GM19467 (cell line): ENCODE data around the gene HGFAC.

ENCODE experiments used
- ATAC-seq: cut with Tn5 transposase; IDR thresholded peaks from one replicate; pipeline ENCODE4 v1.9.1; 2021; ENCODE audit warnings: mild to moderate bottlenecking, moderate library complexity; ENCODE audit not compliant: unreplicated experiment

Gene HGFAC

GRCh38 chr4:3441501-3442459, at the start of gene HGFAC:
Gene HGFAC, plus strand, starts transcription at chr4:3441968. Its CDS starts 34 bp downstream, at chr4:3442002.
- ATAC-seq, result no peak

- ATAC-seq, result no peak
Measured at GRCh38 chr4:3392321-3392720, 49.4 kb upstream of the HGFAC start.

DNA sequence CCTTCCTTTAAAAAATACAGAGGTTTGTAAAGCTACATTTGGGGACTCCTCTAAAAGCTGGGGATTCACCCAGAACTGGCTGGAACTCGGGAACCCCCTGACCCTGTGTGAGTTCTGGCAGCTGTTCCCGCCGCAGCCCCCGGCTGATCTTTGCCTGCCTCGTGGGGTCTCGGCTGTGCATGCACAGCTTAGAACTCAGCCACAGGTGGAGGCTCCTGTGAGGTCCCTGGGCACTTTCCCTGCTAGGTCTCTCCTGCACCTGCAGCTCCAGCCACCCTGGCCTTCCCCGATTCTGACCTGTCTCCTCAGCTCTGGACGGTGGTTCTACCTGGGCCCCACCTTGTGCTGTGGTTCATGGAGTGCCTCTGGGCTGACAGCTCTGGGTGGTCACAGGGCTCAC, 48.6 kb upstream of the HGFAC start:
- no peak for ATAC-seq

- no peak for ATAC-seq
Measured at GRCh38 chr4:3396600-3396999, 45.2 kb upstream of the HGFAC start.

DNA sequence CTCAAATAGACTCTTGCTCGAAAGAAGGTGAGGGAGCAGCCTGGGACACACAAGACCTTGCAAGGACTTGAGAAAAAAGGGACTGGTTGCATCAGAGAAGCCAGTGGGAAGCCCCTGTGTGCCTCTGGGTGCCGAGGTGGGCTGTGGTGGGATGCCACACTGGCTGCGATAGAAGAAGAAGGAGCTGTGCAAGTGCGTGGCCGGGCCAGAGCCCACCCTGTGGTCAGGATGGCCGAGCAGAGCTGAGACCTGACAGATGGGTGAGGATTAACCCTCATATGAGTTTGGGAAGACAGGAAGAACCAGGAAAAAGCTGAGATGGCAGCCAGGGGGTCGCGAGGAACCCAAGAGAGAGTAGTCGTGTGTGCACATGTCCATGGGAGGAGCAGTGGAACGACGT, 44.6 kb upstream of the HGFAC start:
- ATAC-seq, result no peak

- ATAC-seq, result no peak
Measured at GRCh38 chr4:3399277-3400194, 42.2 kb upstream of the HGFAC start.

DNA sequence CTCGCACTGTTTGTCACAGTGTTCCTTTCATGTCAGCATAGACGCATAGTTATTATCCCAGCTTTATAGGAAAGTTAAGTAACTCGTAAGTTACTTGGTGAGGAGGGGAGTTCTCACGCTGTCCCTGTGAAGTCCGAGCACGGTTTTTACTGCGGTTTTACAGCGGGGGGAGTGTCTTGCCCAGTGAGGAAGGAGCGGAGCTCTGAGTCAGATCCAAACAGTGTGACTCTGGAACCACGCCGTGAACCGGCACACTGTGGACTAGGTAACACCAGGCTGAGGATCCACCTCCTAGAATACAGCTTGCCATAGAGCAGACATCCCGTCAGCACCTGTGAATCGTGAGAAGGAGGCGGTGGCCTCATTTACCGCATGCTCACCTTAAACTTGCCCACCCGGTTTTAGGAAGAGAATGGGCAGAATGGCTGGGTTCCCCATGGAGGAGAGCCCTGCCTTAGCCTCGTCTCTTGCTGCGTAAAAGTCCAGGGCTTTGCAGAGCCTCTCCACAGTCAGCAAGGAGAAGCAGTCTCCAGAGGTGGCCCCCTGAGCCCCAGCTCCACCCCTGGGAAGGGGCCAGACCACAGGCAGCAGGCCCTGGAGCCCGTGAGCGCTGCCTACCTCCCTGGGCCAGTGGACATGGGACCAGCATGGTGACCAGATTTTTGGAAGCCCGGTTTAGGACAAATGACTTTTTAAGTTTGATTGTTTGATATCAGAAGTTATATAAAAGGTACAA, 40.2 kb upstream of the HGFAC start:
- no peak for ATAC-seq

- ATAC-seq, result no peak
Measured at GRCh38 chr4:3402491-3403347, 39.0 kb upstream of the HGFAC start.

- no peak for ATAC-seq
Measured at GRCh38 chr4:3403348-3403906, 38.3 kb upstream of the HGFAC start.

DNA sequence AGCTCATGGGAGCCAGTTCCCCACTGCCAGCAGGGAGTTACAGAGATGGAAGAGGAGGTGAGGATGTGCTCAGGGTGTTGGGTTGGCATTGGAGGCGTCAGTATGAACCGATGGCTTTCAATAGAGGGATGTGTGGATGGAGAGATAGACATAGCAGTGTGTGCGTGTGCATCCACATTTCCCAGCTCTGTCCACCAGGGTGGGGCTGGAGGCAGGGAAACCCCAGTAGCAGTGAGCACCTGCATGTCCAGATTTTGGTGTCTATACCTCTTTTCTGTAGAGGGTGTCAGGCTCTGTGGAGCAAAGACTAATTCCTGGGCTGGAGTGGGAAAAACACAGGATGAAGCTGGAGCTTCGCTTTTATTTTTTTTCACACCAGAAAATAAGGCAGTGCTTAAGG, 37.2 kb upstream of the HGFAC start:
- ATAC-seq, result no peak

GRCh38 chr4:3405176-3405575, 36.6 kb upstream of the HGFAC start:
- ATAC-seq, result no peak

DNA sequence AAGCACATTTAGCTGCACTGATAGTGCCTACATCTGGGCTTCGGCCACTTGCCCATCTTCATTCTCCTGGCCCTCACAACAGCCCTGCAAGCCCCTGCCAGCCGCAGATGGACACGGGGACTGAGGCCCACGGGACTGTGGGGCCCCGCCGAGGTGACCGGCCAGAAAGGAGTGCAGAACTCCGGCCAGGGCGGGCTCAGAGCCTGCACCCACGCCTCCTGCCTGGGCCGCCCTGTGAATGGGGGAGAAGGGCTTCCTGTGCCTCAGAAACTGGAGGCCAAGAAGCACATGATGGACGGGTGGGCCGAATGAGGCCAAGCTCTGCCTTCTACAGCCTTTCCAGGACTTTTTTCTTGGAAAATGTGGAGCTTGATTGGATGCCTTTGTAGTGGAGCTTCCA, 35.7 kb upstream of the HGFAC start:
- no peak for ATAC-seq

GRCh38 chr4:3406431-3406830, 35.3 kb upstream of the HGFAC start:
- ATAC-seq, result no peak

GRCh38 chr4:3407171-3407771, 34.5 kb upstream of the HGFAC start:
- no peak for ATAC-seq

DNA sequence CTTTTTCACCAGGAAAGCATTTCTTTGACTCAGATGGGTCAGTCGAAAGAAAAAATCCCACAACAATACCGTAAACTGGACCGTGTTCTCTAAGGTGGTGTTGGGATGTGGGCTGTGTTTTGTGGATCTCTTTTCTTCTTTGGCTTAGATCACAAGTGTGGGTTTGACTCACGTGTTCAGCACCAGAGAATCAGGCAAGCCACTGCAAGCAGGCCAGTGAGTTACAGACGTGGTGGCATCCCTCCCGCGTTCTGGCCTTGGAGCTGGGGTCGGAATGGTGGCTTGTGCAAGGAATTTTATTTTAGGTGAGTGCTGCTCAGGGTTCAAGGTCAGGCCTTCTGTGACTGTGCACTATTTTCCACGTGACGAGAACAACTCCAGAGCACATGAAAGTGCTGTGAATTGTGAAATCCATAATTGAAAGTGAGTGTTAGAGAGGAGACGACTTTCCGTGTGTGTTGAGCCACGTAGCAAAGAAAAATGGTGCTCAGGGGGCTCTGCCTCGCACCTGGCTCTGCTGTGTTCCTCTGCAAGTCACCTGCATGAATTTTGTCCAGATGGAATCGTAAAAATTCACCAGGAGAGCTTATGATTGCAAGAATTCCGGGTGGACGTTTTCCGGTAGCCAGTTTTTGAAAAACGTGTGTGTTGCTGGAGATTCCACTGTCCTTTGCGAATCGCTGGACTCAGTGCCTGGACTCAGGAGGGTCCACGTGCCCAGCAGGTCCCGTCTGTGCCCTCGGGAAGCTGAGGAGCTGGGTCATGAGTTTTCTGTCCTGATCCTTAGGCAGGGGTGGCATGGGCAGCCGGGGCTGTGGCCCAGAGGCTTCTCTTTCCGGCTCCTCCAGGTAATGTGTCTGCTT, 33.6 kb upstream of the HGFAC start:
- no peak for ATAC-seq

GRCh38 chr4:3408793-3409330, 32.9 kb upstream of the HGFAC start:
- no peak for ATAC-seq

- ATAC-seq, result no peak
Measured at GRCh38 chr4:3409571-3410091, 32.1 kb upstream of the HGFAC start.
